Pulmonary artery endothelial cell (primary cell): ENCODE data around the gene METTL15. TPM values are rescaled to one million over a fixed set of nuclear protein-coding genes. Genes with fewer than 3 reads are reported as not detected.

ENCODE experiments used
- total RNA-seq: library from RNA; depleted of rRNA; stranded (reverse); fragments of >200 nt; gene quantifications from 2 replicates; pipeline ENCODE4 v1.2.3, GENCODE V29; 2014

The METTL15 gene
- total RNA-seq, 1 donor from 2014 or later: 11.2 TPM

Other genes starting within 250 kb of the METTL15 start
- gene KIF18A, start 232 bp upstream of the METTL15 start, total RNA-seq: 8.3 and 16.3 TPM in 2 replicates